Thyroid gland (tissue), 4 donors: ENCODE data around the gene SCN3B. TPM values are rescaled to one million over a fixed set of nuclear protein-coding genes. Genes with fewer than 3 reads are reported as not detected.

ENCODE experiments used
- DNase-seq, 2 donors: peaks; one replicate each; pipeline ENCODE4 v3.0.0-alpha.2; 2019
- H3K27ac ChIP-seq, 3 donors: fragments of 200-600 bp; sonication (generic); 1 replicate in 2 of 3; 2 replicates in 1 of 3; pipeline ENCODE4 v1.5.1; 2016 to 2019; ENCODE audit warnings: mild to moderate bottlenecking in 1 of 3, moderate library complexity in 1 of 3
- H3K27me3 ChIP-seq: fragments of 200-600 bp; sonication (generic); one replicate; pipeline ENCODE4 v1.5.1; 2019
- H3K36me3 ChIP-seq, 2 donors: fragments of 200-600 bp; sonication (generic); one replicate each; pipeline ENCODE4 v1.5.1; 2016 to 2019
- H3K4me1 ChIP-seq, 2 donors: fragments of 200-600 bp; sonication (generic); one replicate each; pipeline ENCODE4 v1.5.1; 2017 to 2019
- H3K4me3 ChIP-seq, 3 donors: fragments of 200-600 bp; sonication (generic); replicated peaks in 1 of 3; 1 replicate in 2 of 3; 2 replicates in 1 of 3; pipeline ENCODE4 v1.5.1; 2016; ENCODE audit warnings: mild to moderate bottlenecking in 1 of 3
- H3K9me3 ChIP-seq: fragments of 200-600 bp; sonication (generic); one replicate; pipeline ENCODE4 v1.5.1; 2017
- CTCF ChIP-seq, 6 experiments: fragments of 200-600 bp in 3 of 6; fragments of 450-650 bp in 3 of 6; sonication (generic) in 3 of 6; IDR thresholded peaks; one replicate each; pipeline ENCODE4 v1.5.1; 2016 to 2019; ENCODE audit warnings: antibody characterized with exemption in 6 of 6, mild to moderate bottlenecking in 2 of 6, inconsistent platforms in 1 of 6, moderate library complexity in 1 of 6
- POLR2A ChIP-seq, 2 donors: fragments of 450-650 bp; IDR thresholded peaks; one replicate each; pipeline ENCODE4 v1.6.1; 2017; ENCODE audit warnings: antibody characterized with exemption in 2 of 2, mild to moderate bottlenecking in 2 of 2, moderate library complexity in 1 of 2
- WGBS, 2 donors: methylation state at CpG; one replicate each; pipeline ENCODE4 v1.1.5; 2017; 5-methylcytosine and 5-hydroxymethylcytosine counted together
- intact Hi-C: fragments of 100-400 bp; cut with DNase I; formaldehyde crosslinking; loops from one replicate; pipeline ENCODE4 v1.15.1; 2023
- total RNA-seq, 4 donors: library from RNA; depleted of rRNA; stranded (reverse); fragments of >200 nt; gene quantifications; one replicate each; pipeline ENCODE4 v1.2.3, GENCODE V29; 2016

Gene SCN3B
- total RNA-seq, 4 donors from 2014 or later: 6.6 to 15.3 (median 9.6) TPM

DNA sequence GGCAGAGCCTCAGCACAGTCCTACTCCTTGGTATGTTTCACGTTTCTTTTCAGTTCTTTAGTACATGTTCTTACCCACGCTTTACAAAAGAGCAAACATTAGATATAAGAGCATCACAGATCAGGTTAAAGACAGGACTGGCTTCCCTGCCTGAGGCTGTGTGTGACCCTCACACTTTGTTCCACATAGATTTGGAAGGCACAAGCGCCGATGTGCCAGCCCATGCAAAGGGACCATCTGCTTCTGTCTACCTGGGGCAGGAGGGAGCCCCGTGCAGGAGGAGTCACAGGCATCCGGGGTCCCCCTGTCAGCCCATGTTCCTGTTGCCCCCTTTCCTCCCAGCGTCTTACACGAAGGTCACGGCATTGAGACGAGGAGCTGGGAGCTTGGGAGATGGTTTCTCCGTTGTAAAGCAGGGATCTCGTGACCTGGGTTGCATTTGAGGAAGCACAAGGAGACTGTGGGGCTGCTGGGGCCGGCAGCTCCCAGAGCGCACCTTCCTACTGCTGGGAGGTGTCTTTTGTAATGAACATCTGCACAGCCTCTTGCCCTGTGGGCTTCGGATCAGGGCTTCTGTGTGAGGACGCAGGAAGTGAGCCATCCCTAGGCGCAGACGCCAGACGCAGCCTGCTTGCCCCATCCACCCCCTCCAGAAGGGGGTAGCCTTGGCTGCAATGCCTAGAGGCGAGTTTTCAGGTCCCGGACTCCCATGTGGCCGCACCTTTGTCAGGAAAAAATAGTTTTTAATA is 72.6 kb downstream of the SCN3B start:
- intact Hi-C loops: no loop called here
- no peak for TF ChIP-seq CTCF (IDR thresholded peaks at IDR 0.05)
- TF ChIP-seq POLR2A (IDR thresholded peaks at IDR 0.05): no peak
- no peak overlapping the region for H3K27ac ChIP-seq

GRCh38 chr11:123580557-123581275 is 73.7 kb downstream of the SCN3B start:
- DNase-seq: peak; percentile 66 to 71
- H3K4me1 ChIP-seq: peaks cover 0 to 4% of the 10 kb centered on the region in 2 donors
- no peak overlapping the region for H3K27ac ChIP-seq
- no peaks in the 10 kb centered on the region for H3K27me3 ChIP-seq
- 9 to 12% methylated on average over 24 to 25 of the region's 25 CpGs for WGBS, 2 donors
- H3K9me3 ChIP-seq: no peaks in the 10 kb centered on the region
- H3K4me3 ChIP-seq: no peak overlapping the region
- intact Hi-C loops: no loop called here
- TF ChIP-seq CTCF (IDR thresholded peaks at IDR 0.05) (peak; percentile 79 to 97 (median 90)), POLR2A (IDR thresholded peaks at IDR 0.05) (no peak)
- no peaks in the 10 kb centered on the region for H3K36me3 ChIP-seq

More for the DNA sequence above, 72.6 kb downstream of the SCN3B start:
- no peak for DNase-seq
- no peaks in the 10 kb centered on the region for H3K36me3 ChIP-seq
- 87 to 91% methylated on average over 12 to 22 of the region's 22 CpGs for WGBS, 2 donors
- no peaks in the 10 kb centered on the region for H3K27me3 ChIP-seq
- H3K9me3 ChIP-seq: no peaks in the 10 kb centered on the region
- H3K4me3 ChIP-seq: no peak overlapping the region
- no peaks in the 10 kb centered on the region for H3K4me1 ChIP-seq

DNA sequence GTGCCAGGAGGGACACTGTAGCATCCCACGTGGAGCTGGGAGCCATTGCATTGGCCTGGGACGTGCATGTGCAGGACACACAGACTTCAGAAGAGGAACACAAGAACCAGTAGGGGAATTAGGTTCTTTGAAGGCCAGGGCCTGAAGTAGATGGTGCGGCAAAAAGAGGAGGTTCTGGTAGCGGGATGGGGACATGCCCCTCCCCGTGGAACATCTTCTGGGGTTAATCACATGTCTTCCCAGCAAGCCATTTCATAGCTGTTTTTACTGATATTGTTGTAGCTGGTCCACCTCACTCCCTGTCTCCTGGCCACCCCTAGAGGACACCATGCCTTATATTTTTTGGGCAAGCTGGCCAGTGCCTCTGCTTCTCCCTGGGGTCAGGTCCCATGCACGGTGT is 74.3 kb downstream of the SCN3B start:
- intact Hi-C loops: no loop called here
- no peak for TF ChIP-seq POLR2A (IDR thresholded peaks at IDR 0.05)
- TF ChIP-seq CTCF (IDR thresholded peaks at IDR 0.05): no peak
- 88 to 95% methylated on average over 6 of the region's 6 CpGs for whole genome bisulfite sequencing, 2 donors
- no peak overlapping the region for H3K4me3 ChIP-seq
- H3K4me1 ChIP-seq: peaks cover 0 to 4% of the 10 kb centered on the region in 2 donors
- no peaks in the 10 kb centered on the region for H3K36me3 ChIP-seq
- H3K9me3 ChIP-seq: no peaks in the 10 kb centered on the region
- H3K27ac ChIP-seq: no peak overlapping the region
- DNase-seq: no peak
- no peaks in the 10 kb centered on the region for H3K27me3 ChIP-seq

GRCh38 chr11:123579482-123579812 is 75.0 kb downstream of the SCN3B start:
- no peak overlapping the region for H3K27ac ChIP-seq
- no peak overlapping the region for H3K4me3 ChIP-seq
- H3K9me3 ChIP-seq: no peaks in the 10 kb centered on the region
- TF ChIP-seq POLR2A (IDR thresholded peaks at IDR 0.05) (no peak), CTCF (IDR thresholded peaks at IDR 0.05) (no peak)
- 93 to 95% methylated on average over 4 to 5 of the region's 5 CpGs for whole genome bisulfite sequencing, 2 donors
- no peaks in the 10 kb centered on the region for H3K27me3 ChIP-seq
- no peaks in the 10 kb centered on the region for H3K36me3 ChIP-seq
- peaks cover 0 to 4% of the 10 kb centered on the region in 2 donors for H3K4me1 ChIP-seq
- intact Hi-C loops: loop anchor here (5.0 kb wide), 1 partner anchor 67 kb away; no protein-coding TSS in a partner anchor
- DNase-seq: no peak

Other genes starting within 250 kb of the SCN3B start
- 10 to 100 TPM in 2 of 4 donors, 1 to 10 TPM in 2; 7.0 to 22.7 (median 9.2) TPM for gene GRAMD1B, start 224.4 kb downstream of the SCN3B start, total RNA-seq
- 10 to 100 TPM in 1 of 4 donors, 1 to 10 TPM in 3; 5.2 to 12.5 (median 8.2) TPM for gene ZNF202, start 87.0 kb upstream of the SCN3B start, total RNA-seq
- gene OR6X1, start 99.9 kb upstream of the SCN3B start, total RNA-seq: not detected
- gene OR6M1, start 151.7 kb upstream of the SCN3B start, total RNA-seq: not detected
- gene TMEM225, start 231.0 kb upstream of the SCN3B start, total RNA-seq: not detected
- gene OR8D4, start 247.5 kb upstream of the SCN3B start, total RNA-seq: not detected